Tibial artery (tissue), 4 donors: ENCODE data around the gene TBCD.

ENCODE experiments used
- DNase-seq, 2 donors: peaks; one replicate each; pipeline ENCODE4 v3.0.0-alpha.2; 2019
- H3K27ac ChIP-seq, 2 donors: fragments of 200-600 bp; sonication (generic) in 1 of 2; 1 replicate in 1 of 2; 2 replicates in 1 of 2; pipeline ENCODE4 v1.5.1; 2018 to 2019; ENCODE audit warnings: mild to moderate bottlenecking in 1 of 2
- H3K27me3 ChIP-seq, 2 donors: fragments of 200-600 bp; sonication (generic) in 1 of 2; one replicate each; pipeline versions ENCODE4 v1.5.1 to v1.6.0; 2016 to 2019
- H3K36me3 ChIP-seq, 3 donors: fragments of 200-600 bp; sonication (generic) in 2 of 3; one replicate each; pipeline ENCODE4 v1.5.1; 2016 to 2019; ENCODE audit warnings: mild to moderate bottlenecking in 2 of 3
- H3K4me1 ChIP-seq, 4 donors: fragments of 200-600 bp; sonication (generic) in 2 of 4; 1 replicate in 3 of 4; 2 replicates in 1 of 4; pipeline ENCODE4 v1.5.1; 2016 to 2019
- H3K4me3 ChIP-seq, 2 donors: fragments of 200-600 bp; sonication (generic) in 1 of 2; 1 replicate in 1 of 2; 2 replicates in 1 of 2; pipeline ENCODE4 v1.5.1; 2018 to 2019; ENCODE audit warnings: mild to moderate bottlenecking in 2 of 2
- H3K9me3 ChIP-seq, 3 donors: fragments of 200-600 bp; sonication (generic) in 1 of 3; one replicate each; pipeline ENCODE4 v1.5.1; 2016 to 2019
- intact Hi-C: fragments of 100-400 bp; cut with DNase I; formaldehyde crosslinking; loops from one replicate; pipeline ENCODE4 v1.15.0; 2023; ENCODE audit warnings: low total_unique reads
- TF ChIP-seq, protein P1 (sequence below), 2 experiments: fragments of 200-600 bp in 1 of 2; fragments of 450-650 bp in 1 of 2; IDR thresholded peaks; one replicate each; pipeline ENCODE4 v1.5.1; 2017 to 2019; ENCODE audit warnings: antibody characterized with exemption in 2 of 2, mild to moderate bottlenecking in 1 of 2, moderate library complexity in 1 of 2

TBCD gene

DNA sequence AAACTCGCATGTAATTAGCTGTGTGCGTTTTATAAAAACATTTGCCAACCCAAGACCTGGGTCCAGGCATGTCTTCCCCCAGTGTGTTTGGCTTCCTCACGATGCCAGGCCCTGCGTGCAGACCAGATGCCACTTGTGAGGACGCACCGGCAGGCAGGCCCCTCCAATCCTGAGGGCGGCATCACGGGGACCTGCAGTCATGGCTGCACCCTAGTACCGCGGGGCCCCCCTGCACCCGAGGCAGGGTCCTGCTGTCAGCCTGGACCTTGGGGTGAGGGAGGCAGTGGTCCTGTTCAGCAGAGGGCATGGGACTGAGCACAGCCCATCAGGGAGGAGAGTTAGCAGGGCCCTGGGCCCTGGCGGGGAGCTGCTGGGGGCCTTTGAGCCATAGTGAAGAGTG, 143.2 kb downstream of the TBCD start:
- Histone ChIP-seq H3K4me3 (no peak overlapping the region), H3K9me3 (no peaks in the 10 kb centered on the region), H3K27me3 (no peaks in the 10 kb centered on the region), H3K27ac (no peak overlapping the region), H3K4me1 (peaks cover 0 to 14% (median 6%) of the 10 kb centered on the region in 4 donors), H3K36me3 (peaks cover 0 to 23% (median 9%) of the 10 kb centered on the region in 3 donors)
- TF ChIP-seq, protein P1, sequence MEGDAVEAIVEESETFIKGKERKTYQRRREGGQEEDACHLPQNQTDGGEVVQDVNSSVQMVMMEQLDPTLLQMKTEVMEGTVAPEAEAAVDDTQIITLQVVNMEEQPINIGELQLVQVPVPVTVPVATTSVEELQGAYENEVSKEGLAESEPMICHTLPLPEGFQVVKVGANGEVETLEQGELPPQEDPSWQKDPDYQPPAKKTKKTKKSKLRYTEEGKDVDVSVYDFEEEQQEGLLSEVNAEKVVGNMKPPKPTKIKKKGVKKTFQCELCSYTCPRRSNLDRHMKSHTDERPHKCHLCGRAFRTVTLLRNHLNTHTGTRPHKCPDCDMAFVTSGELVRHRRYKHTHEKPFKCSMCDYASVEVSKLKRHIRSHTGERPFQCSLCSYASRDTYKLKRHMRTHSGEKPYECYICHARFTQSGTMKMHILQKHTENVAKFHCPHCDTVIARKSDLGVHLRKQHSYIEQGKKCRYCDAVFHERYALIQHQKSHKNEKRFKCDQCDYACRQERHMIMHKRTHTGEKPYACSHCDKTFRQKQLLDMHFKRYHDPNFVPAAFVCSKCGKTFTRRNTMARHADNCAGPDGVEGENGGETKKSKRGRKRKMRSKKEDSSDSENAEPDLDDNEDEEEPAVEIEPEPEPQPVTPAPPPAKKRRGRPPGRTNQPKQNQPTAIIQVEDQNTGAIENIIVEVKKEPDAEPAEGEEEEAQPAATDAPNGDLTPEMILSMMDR (IDR thresholded peaks at IDR 0.05): no peak
- DNase-seq: no peak
- intact Hi-C loops: no loop called here

DNA sequence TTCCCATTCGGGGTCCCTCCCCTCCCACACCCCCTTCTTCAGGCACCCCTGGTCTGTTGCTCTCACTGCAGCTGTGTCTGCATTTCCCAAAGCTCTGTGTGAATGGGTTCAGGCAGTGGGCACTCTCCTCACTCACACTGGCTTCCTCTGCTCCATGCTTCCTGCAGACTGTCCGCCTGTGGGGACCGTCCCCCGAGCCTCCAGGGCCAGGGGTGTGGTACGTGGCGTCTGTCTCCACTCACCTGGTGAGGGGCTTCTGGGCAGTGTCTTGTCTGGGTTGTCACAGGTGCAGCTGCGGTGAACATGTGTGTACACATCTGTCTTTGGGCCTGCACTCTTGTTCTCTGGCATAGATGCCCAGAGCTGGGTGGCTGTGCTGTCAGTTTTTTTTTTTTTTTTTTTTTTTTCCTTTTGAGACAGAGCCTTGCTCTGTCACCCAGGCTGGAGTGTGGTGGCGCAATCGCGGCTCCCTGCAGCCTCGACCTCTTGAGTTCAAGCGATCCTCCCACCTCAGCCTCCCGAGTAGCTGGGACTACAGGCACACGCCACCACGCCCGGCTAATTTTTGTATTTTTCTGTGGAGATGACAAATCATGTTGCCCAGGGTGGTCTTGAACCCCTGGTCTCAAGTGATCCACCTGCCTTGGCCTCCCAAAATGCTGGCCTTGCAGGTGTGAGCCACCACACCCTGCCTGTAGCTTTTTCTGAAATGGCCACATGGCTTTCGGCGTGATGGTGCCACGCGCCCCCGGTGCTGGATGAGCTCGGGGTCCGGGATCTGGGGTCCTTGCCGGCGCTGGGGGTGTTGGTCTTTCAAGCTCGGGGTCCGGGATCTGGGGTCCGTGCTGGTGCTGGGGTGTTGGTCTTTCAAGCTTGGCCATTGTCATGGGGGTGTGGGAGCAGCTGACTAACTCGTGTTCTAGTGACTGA, 144.5 kb downstream of the TBCD start:
- no peaks in the 10 kb centered on the region for H3K9me3 ChIP-seq
- H3K27ac ChIP-seq: no peak overlapping the region

DNA sequence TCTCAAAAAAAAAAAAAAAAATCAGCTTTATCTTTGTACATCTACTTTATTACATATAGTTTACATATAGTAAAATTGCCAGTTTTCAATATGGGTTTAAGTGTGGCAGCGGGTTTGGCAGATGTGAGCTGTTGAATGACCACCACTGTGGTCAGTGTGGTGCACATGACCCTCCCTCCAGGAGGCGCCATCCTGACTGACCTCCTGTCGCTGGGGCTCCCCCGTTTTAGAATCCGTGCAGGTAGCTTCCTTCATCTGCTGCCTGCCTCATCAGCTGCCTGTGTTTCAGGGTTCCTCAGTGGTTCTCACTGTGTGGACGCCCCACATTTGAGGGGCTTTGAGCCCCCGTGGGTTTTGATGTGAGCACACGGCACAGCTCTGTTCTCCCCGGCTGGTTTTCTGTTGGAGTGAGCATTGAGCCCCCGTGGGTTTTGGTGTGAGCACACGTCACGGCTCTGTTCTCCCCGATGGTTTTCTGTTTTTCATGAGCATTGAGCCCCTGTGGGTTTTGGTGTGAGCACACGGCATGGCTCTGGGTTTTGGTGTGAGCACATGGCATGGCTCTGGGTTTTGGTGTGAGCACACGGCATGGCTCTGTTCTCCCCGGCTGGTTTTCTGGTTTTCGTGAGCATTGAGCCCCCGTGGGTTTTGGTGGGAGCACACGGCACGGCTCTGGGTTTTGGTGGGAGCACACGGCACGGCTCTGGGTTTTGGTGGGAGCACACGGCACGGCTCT, 145.8 kb downstream of the TBCD start:
- Histone ChIP-seq H3K36me3 (peaks cover 0 to 22% (median 0%) of the 10 kb centered on the region in 3 donors), H3K4me1 (peaks cover 0 to 16% (median 13%) of the 10 kb centered on the region in 4 donors), H3K27me3 (no peaks in the 10 kb centered on the region), H3K9me3 (no peaks in the 10 kb centered on the region), H3K27ac (no peak overlapping the region), H3K4me3 (no peak overlapping the region)
- intact Hi-C loops: no loop called here
- TF ChIP-seq, protein P1 (IDR thresholded peaks at IDR 0.05): no peak
- no peak for DNase-seq

More for the DNA sequence above, 144.5 kb downstream of the TBCD start:
- no peak for DNase-seq
- Histone ChIP-seq H3K4me1 (peaks cover 0 to 14% (median 11%) of the 10 kb centered on the region in 4 donors), H3K36me3 (peaks cover 0 to 17% (median 0%) of the 10 kb centered on the region in 3 donors), H3K4me3 (no peak overlapping the region), H3K27me3 (no peaks in the 10 kb centered on the region)
- intact Hi-C loops: no loop called here
- TF ChIP-seq, protein P1 (IDR thresholded peaks at IDR 0.05): no peak

DNA sequence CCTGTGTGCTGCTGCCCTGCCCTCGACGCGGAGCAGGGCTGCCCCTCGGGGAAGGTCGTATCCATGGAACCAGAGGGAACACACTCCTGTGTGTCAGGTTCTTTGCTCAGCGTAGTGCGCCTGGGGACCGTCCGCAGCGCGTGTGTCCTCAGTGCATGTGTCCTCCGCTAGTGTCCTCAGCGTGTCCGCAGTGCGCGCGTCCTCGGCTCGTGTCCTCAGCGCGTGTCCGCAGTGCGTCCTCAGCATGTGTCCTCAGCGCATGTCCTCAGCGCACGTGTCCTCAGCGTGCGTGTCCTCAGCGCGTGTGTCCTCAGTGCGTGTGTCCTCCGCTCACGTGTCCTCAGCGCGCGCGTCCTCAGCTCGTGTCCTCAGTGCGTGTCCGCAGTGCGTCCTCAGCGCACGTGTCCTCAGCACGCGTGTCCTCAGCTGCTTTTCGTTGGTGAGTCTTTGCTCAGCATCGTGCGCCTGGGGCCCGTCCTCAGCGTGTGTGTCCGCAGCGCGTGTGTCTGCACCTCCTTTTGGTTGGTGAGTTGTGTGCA, 147.2 kb downstream of the TBCD start:
- Histone ChIP-seq H3K27me3 (no peaks in the 10 kb centered on the region), H3K4me3 (no peak overlapping the region), H3K9me3 (no peaks in the 10 kb centered on the region), H3K36me3 (peaks cover 0 to 30% (median 0%) of the 10 kb centered on the region in 3 donors), H3K4me1 (peaks cover 0 to 16% (median 12%) of the 10 kb centered on the region in 4 donors), H3K27ac (no peak overlapping the region)
- TF ChIP-seq, protein P1 (IDR thresholded peaks at IDR 0.05): no peak
- intact Hi-C loops: no loop called here
- DNase-seq: no peak

DNA sequence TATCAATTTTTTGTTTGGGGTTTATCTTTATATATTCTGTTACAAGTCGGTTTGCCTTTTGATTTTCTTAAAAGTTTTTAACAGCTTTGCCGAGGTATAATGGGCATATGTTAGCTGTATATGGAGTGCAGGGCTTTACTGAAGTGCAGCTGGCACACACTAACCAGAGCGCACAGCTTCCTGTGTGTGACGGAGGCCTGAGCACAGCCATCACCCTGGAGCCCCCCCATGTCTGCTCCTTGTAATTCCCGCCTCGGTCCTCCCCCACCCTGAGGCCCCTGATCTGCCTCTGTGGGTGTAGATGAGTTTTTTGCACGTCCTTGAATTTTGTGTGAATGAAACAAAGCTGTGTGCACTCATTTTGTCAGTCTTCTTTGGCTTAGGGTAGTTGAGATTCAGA, 148.1 kb downstream of the TBCD start:
- TF ChIP-seq, protein P1 (IDR thresholded peaks at IDR 0.05): no peak
- Histone ChIP-seq H3K27me3 (no peaks in the 10 kb centered on the region), H3K4me3 (peak overlapping the region; percentile 43 to 45), H3K9me3 (no peaks in the 10 kb centered on the region), H3K4me1 (peaks cover 0 to 16% (median 12%) of the 10 kb centered on the region in 4 donors), H3K36me3 (peaks cover 0 to 36% (median 8%) of the 10 kb centered on the region in 3 donors), H3K27ac (peak overlapping the region; percentile 71 to 74)
- intact Hi-C loops: no loop called here
- no peak for DNase-seq
